ENCODE results near the gene MYO1D.
"Not testable (repeated sequence)": the region's sequence is repeated elsewhere in the genome, so short reads cannot be mapped to it uniquely, and the experiment has no call there.

Gene MYO1D

DNA sequence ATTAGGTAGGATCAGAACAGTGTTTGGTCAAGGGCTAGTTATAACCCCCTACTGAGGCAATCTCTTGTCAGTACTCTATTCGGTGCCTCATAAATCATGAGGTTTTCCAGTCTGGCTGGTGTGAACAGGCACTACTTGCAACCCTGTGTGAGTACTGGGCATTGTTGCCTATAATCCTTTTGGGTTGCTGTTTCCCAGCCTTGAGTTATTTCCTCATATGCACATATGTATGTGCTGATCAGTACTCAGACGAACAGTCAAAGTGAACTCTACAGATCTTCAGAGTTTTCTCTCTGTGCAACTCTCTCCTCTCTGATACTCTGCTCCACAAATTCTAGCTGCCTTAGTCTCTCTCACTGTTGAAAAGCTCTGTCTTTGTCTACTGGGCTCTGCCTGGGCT is 225.8 kb downstream of the MYO1D start:
- TF ChIP-seq, protein P1, sequence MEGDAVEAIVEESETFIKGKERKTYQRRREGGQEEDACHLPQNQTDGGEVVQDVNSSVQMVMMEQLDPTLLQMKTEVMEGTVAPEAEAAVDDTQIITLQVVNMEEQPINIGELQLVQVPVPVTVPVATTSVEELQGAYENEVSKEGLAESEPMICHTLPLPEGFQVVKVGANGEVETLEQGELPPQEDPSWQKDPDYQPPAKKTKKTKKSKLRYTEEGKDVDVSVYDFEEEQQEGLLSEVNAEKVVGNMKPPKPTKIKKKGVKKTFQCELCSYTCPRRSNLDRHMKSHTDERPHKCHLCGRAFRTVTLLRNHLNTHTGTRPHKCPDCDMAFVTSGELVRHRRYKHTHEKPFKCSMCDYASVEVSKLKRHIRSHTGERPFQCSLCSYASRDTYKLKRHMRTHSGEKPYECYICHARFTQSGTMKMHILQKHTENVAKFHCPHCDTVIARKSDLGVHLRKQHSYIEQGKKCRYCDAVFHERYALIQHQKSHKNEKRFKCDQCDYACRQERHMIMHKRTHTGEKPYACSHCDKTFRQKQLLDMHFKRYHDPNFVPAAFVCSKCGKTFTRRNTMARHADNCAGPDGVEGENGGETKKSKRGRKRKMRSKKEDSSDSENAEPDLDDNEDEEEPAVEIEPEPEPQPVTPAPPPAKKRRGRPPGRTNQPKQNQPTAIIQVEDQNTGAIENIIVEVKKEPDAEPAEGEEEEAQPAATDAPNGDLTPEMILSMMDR (IDR thresholded peaks at IDR 0.05; ENCODE audit: low read depth, low read length, missing control alignments), result no peak
- H3K27me3 ChIP-seq (replicated peaks), result no peaks in the 10 kb centered on the region
- peaks cover 2% of the 10 kb centered on the region for H3K36me3 ChIP-seq (replicated peaks)
- no peak overlapping the region for H3K4me3 ChIP-seq (ENCODE audit: low read depth, low read length)
- in situ Hi-C loops (cut with HindIII; ENCODE audit: low pct_ligation_motif_present, low sequenced_read_pairs), result no loop called here
- DNase-seq, result no peak
- no peak overlapping the region for H3K27ac ChIP-seq

DNA sequence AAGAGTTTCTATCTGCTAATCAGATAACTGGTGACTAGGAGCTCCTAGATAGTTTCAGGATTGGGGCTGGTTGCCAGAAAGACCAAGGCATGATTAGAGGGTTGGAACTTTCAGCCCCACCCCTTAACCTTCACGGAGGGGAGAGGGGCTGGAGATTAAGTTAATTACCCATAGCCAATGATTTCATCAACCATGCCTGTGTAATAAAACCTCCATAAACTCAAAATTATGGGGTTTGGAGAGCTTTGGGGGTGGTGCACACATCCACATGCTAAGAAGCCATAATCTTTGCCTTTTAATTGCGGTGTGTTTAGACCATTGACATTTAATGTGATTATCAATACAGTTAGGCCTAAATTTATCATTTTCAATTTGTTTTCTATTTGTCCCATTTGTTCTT is 228.5 kb downstream of the MYO1D start:
- Histone ChIP-seq H3K36me3 (replicated peaks) (no peaks in the 10 kb centered on the region), H3K4me3 (ENCODE audit: low read depth, low read length) (no peak overlapping the region), H3K27me3 (replicated peaks) (no peaks in the 10 kb centered on the region), H3K27ac (no peak overlapping the region)
- TF ChIP-seq, protein P1 (IDR thresholded peaks at IDR 0.05; ENCODE audit: low read depth, low read length, missing control alignments), result no peak
- no peak for DNase-seq
- in situ Hi-C loops (cut with HindIII; ENCODE audit: low pct_ligation_motif_present, low sequenced_read_pairs), result no loop called here

DNA sequence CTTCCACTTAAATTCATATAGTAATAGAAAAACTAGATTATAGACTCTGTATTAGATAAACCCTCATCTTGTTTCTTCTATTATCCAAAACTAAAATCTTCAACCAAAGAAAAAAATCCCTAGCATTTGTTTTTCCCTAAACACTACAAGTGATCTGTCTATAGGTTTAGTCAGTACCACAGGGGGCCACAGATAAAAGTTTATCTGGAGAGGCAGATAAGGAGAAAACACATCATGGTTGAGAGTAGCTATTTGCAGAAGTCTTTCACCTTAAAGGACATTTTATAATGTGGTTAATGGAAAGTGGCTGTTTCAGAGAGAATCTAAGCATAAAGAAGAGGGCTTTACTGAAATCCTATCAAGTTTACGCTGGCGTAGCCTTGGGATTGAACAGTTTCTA is 230.0 kb downstream of the MYO1D start:
- Histone ChIP-seq H3K36me3 (replicated peaks) (no peaks in the 10 kb centered on the region), H3K4me3 (ENCODE audit: low read depth, low read length) (no peak overlapping the region), H3K27me3 (replicated peaks) (no peaks in the 10 kb centered on the region)

DNA sequence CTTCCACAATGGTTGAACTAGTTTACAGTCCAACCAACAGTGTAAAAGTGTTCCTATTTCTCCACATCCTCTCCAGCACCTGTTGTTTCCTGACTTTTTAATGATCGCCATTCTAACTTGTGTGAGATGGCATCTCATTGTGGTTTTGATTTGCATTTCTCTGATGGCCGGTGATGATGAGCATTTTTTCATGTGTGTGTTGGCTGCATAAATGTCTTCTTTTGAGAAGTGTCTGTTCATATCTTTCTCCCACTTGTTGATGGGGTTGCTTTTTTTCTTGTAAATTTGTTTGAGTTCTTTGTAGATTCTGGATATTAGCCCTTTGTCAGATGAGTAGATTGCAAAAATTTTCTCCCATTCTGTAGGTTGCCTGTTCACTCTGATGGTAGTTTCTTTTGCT is 235.4 kb downstream of the MYO1D start:
- in situ Hi-C loops (cut with HindIII; ENCODE audit: low pct_ligation_motif_present, low sequenced_read_pairs); H3K27ac ChIP-seq; H3K36me3 ChIP-seq (replicated peaks); H3K27me3 ChIP-seq (replicated peaks); H3K4me3 ChIP-seq (ENCODE audit: low read depth, low read length); DNase-seq: not testable (repeated sequence)

More for the DNA sequence above, 230.0 kb downstream of the MYO1D start:
- TF ChIP-seq, protein P1 (IDR thresholded peaks at IDR 0.05; ENCODE audit: low read depth, low read length, missing control alignments), result no peak
- no peak for DNase-seq
- no peak overlapping the region for H3K27ac ChIP-seq
- in situ Hi-C loops (cut with HindIII; ENCODE audit: low pct_ligation_motif_present, low sequenced_read_pairs), result no loop called here

DNA sequence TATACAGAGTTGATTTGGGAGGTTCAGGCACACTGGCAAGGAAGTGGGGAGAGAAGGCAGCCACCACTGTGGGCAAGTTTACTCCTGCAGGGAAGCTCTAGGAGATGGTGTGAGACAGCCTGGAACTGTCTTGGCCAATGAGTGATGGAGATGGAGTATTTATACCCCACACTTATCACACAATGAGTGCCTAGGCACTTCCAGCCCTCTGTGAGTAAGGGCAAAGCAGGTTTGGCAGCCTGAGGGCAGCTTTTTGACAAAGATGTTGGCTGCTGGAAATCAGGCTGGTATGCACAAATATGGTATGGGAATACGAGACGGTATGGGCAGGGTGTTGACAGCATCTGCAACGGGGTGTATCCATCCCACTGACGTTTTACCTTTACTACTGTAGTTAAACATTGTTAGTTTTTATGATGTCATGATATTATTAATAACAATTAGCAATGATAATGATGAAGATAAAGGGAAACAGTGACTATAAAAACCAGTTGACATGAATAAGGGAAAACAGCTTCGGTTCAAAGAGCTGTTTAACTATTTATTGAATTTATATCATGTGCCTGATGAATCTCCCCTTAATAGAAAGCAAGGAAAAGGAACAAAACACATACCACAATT is 240.2 kb downstream of the MYO1D start:
- no peak for DNase-seq
- no peaks in the 10 kb centered on the region for H3K36me3 ChIP-seq (replicated peaks)
- no peak overlapping the region for H3K4me3 ChIP-seq (ENCODE audit: low read depth, low read length)
- no peaks in the 10 kb centered on the region for H3K27me3 ChIP-seq (replicated peaks)
- H3K27ac ChIP-seq, result no peak overlapping the region
- TF ChIP-seq, protein P1 (IDR thresholded peaks at IDR 0.05; ENCODE audit: low read depth, low read length, missing control alignments), result no peak
- in situ Hi-C loops (cut with HindIII; ENCODE audit: low pct_ligation_motif_present, low sequenced_read_pairs), result no loop called here

DNA sequence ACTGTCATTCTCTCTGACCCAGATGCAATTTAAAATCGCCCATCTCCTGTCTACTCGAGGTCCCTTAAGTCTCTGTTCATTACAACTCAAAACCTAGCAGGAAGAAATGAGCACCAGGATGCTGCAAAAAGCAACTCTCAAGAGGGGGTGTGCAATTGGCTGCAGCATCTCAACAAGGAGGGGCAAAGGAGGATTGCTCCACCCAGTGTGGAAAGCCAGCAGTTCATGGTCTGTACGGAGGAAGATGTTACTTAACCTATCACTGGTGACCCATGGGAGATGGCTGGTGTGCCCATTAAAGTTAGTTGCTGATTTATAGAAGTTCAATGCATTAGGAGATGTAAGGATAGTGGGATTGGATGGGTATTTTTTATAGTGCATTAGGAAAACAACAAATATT is 242.8 kb downstream of the MYO1D start:
- Histone ChIP-seq H3K36me3 (replicated peaks) (no peaks in the 10 kb centered on the region), H3K27me3 (replicated peaks) (no peaks in the 10 kb centered on the region), H3K27ac (no peak overlapping the region), H3K4me3 (ENCODE audit: low read depth, low read length) (no peak overlapping the region)
- no peak for DNase-seq
- TF ChIP-seq, protein P1 (IDR thresholded peaks at IDR 0.05; ENCODE audit: low read depth, low read length, missing control alignments), result no peak
- in situ Hi-C loops (cut with HindIII; ENCODE audit: low pct_ligation_motif_present, low sequenced_read_pairs), result no loop called here

All from brain microvascular endothelial cell (primary cell).